Kidney glomerular epithelial cell (primary cell): ENCODE results near the gene PBX4.
A peak's percentile ranks its signal among the peaks of the same experiment; 100 is the strongest.

ENCODE experiments used
- DNase-seq: peaks from one replicate; lab custom pipeline; 2025; lab: John Stamatoyannopoulos, UW

Gene PBX4

DNA sequence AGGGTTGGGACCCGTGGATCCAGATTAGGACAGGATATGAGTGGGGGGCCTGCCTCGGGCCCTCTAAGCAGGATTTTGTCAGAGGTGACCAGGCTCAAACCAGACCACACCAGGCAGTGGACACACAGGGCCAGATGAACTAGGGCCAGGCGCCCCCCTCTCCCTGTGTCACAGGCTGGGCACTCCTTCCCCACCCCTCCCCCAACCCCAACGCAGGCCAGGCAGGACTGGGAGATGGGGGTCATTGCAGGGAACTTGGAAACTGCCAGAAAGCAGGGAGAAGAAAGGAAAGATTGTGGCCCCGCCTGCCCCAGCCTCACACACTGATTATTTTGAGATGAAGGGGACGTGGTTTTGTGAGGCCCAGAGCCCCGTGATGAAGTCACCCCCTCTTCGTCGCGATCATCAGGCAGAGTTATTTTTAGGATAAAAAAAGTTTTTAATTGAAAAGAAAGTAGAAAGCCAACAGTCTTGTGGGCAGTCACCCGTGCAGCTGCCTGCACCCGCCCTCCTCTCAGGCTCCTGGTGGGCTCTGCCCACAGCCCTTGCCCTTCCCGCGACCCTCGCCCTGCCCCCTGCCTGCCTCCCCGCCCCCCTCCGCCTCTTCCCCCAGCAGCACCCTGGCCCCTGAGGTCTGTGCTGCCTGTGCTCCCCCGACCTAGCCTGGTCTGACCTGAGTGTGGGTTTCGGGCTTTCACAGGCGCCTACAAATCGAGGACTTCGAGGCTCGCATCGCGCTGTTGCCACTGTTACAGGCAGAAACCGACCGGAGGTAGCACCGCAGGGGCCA, 91.7 kb downstream of the PBX4 start:
- no peak for DNase-seq

DNA sequence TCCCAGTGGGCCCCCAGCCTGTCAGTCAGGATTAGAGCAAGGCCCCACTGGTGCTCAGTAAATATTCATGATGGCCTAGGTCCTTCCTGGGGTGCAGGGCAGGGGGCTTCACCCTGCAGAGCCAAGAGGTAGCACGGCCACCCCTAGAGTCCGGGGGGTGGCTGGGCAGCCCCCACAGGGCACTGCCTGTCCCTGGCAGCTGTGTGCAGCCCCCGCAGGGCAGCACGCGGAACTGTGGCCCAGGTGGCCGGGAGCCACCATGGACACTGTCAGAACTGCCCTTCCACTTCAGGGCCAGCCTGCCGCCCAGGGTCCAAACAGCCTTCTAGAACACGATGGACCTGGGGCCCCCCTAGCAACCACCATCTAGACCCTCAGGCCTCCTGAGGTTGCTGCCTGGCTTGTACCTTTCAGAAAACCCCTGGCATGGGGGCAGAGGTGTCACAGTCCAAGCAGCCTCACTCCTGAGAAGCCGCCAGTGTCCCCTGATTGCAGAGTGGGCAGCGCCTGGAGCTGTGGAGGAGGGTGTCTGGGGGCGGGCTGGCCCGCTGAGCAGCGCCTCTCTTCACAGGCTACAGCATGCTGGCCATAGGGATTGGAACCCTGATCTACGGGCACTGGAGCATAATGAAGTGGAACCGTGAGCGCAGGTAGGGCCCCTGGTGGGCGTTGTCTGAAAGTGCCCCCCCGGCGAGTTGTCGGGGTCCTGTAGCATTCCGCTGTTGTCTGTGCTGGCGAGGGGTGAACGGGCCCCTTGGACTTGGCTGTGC, 92.7 kb downstream of the PBX4 start:
- DNase-seq = no peak

- DNase-seq = no peak
Observed at GRCh38 chr19:19524053-19524452, 94.4 kb downstream of the PBX4 start.

DNA sequence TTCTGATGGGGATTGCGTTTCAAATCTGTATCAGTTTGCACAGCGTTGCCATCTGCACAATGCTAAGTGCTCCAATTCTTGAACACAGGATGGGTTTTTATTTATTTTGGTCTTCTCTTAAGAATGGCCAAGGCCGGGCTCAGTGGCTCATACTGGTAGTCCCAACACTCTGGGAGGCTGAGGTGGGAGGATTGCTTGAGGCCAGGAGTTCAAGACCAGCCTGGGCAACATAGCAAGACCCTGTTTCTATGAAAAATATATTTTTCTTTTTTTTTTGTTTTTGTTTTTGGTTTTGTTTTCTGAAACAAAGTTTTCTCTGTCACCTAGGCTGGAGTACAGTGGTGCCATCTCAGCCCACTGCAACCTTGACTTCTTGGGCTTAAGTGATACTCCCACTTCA, 95.3 kb downstream of the PBX4 start:
- DNase-seq = no peak

DNA sequence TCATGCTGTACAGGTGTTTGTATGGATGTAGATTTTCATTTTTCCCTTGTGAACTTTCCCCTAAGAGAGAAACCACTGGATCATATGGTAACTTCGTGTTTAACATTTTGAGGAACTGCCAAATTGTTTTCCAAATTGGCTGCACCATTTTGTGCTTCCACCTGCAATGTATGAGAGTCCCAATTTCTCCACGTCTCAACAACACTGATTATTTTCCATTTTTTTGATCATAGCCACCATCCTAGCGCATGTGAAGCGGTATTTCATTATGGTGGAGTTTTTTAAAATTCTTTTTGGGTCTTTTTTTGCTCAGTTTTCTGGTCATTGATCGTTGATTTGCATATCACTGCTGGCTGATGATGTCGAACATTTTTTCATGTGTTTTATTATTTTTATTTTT, 97.5 kb downstream of the PBX4 start:
- DNase-seq = no peak

DNA sequence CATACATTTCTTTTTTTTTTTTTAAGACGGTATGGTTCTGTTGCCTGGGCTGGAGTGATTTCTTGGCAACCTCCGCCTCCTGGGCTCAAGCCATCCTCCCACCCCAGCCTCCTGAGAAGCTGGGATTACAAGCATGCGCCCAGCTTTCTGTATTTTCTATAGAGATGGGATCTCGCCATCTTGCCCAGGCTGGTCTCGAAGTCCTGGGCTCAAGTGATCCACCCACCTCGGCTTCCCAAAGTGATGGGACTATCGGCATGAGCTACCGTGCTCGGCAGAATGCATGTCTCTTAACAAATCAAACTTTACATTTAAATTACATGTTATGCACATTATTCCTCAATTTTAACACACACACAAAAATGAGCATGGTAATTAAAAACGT, 101.3 kb downstream of the PBX4 start:
- no peak for DNase-seq

DNA sequence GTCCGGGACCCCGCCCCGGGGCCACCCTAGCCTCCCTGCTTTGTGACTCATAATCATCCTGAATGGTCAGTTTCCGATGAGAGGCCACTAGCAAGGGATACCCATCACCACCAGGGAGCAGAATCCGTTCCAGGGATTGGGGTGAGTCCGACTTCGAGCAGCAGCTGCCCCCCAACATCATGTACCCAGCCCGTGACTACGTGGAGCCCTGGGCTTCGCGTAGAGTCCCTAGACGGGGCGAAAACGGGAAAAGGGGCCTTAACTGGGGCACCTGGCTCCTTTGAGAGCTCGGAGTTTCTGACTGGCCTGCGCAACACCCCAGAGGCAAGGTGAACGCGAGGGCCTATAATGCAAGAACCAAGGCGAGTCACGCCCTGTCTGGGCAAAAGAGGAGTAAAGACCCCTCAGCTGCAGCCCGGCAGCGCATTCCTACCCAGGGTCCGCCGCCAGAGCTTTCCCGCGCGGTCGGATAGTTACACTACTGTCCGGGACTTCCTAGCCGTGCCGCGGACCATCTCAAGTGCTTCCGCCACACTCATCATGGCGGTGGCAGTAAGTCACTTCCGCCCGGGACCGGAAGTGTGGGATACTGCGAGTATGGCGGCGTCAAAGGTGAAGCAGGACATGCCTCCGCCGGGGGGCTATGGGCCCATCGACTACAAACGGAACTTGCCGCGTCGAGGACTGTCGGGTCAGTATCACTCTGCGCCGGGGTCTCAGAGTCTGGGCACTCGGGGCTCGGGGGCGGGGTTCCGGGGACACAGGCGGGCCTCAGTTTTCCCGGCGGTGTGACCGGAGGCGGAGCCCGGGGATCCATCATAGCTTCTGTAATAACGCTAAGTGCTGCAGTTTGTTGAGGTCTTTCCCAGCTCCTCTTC, 102.6 kb downstream of the PBX4 start, which contains the start of gene NDUFA13:
TSS of gene NDUFA13 (plus strand) at position 584 of the 878 bp plus-strand sequence. CDS start at position 598, 14 bp downstream.
- peak; percentile 89 for DNase-seq

DNA sequence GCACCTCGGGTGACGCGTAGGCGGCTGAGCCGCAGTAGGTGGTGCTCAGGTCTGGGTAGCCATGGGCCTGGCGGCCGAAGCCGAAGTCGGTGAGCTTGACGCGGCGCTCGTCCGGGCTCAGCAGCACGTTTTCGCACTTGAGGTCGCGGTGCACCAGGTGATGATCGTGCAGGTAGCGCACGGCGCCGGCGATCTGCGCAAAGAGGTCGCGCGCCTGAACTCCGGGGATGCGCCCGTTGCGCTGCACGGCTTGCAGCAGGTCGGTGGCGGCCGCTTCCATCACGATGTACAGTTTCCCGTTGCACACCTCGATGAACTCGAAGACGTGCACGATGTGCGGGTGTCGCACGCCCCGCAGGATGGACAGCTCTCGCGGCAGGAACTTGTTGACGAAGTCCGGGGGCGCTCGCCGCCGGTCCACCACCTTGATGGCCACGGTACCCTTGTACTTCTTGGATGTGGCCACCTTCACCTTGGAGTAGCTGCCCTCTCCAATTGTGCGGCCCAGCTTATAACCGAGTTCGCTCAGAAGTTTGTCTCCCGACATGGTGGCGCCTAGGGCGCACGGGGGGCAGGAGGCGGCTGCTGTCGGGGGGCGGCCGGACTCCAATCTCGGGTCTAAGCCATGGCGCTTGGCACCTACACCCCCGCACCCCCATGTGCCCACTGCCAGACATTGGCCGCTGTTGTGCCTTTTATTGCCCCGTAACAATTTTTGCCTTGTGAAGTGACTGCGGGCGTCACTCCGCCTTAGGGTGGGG, 103.4 kb downstream of the PBX4 start, which contains the start of gene TSSK6:
TSS of gene TSSK6 (minus strand) at position 668 of the 761 bp plus-strand sequence. CDS start at position 547, 121 bp downstream.
- DNase-seq = no peak

DNA sequence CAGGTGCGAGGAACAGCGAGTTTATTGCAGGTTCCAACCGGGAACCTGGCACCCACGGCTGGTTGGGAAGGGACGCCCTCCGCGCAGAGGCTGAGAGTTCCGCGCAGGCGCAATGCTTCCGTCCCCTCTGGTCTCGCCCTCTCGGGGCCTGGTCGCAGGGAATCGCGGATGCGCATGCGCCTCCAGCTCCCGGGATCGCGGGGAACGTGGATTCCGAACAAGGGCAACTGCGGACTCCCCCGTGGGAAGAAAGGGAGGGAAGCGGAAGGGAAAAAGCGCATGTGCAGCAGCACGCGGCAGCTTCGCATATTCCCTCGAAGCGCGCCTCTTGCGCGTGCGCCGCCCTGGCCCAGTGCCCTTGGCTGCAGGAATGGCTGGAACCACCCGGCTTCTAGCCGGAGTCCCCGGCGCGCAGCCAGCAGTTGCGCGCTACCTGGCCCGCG, 104.3 kb downstream of the PBX4 start:
- no peak for DNase-seq

GRCh38 chr19:19513682-19514081, 104.8 kb downstream of the PBX4 start:
- no peak for DNase-seq
